Endothelial cell of umbilical vein (primary cell): ENCODE measurements around the gene DENND1A. TPM values are rescaled to one million over a fixed set of nuclear protein-coding genes. Genes with fewer than 3 reads are reported as not detected.

Experiments
- BruUV-seq: library from RNA; stranded (reverse); fragments of 400-500 nt; replicated peaks from 2 replicates; lab custom pipeline; 2021; lab: Mats Ljungman, UMichigan
- CTCF ChIA-PET: fragments of 300-600, 350-600 bp; sonication (Branson Sonifier 250); formaldehyde crosslinking; loops from one replicate; lab custom pipeline; 2021; ENCODE audit warnings: antibody characterized with exemption, inconsistent platforms; lab: Charles Lee
- POLR2A ChIA-PET: fragments of 300-600, 350-600 bp; sonication (Branson Sonifier 250); formaldehyde crosslinking; loops from one replicate; lab custom pipeline; 2021; ENCODE audit warnings: antibody characterized with exemption, inconsistent platforms; lab: Charles Lee
- DNase-seq: peaks from one replicate; pipeline ENCODE4 v3.0.0-alpha.2; 2011; ENCODE audit warnings: low read depth, low spot score
- FAIRE-seq: peaks from 2 replicates; lab custom pipeline; 2011; peaks lifted over from hg19 to GRCh38; lab: Jason Lieb, UNC
- H2AFZ ChIP-seq: 2 replicates; pipeline ENCODE4 v1.6.0; 2012; ENCODE audit warnings: low read depth, low read length, control low read depth, inconsistent platforms
- H3K27ac ChIP-seq: 2 replicates; pipeline ENCODE4 v1.5.1; 2011; ENCODE audit warnings: low read depth, mild to moderate bottlenecking, control low read depth, low read length, moderate library complexity; ENCODE audit not compliant: insufficient read depth
- H3K27me3 ChIP-seq, 2 experiments: 2 replicates each; pipeline versions ENCODE4 v1.6.0 to v1.6.1; 2011; ENCODE audit warnings: low read length in 2 of 2, mixed read lengths in 1 of 2; ENCODE audit not compliant: control insufficient read depth in 2 of 2, insufficient read depth in 2 of 2
- H3K36me3 ChIP-seq, 2 experiments: 2 replicates in 1 of 2; 3 replicates in 1 of 2; pipeline ENCODE4 v1.5.1; 2011; ENCODE audit warnings: low read length in 2 of 2, mild to moderate bottlenecking in 1 of 2, moderate library complexity in 1 of 2; ENCODE audit not compliant: control insufficient read depth in 2 of 2, insufficient read depth in 2 of 2; ENCODE audit errors: extremely low read depth in 1 of 2
- H3K4me1 ChIP-seq: 3 replicates; pipeline ENCODE4 v1.5.1; 2011; ENCODE audit warnings: mild to moderate bottlenecking, low read length; ENCODE audit not compliant: control insufficient read depth, insufficient read depth; ENCODE audit errors: extremely low read depth
- H3K4me2 ChIP-seq: 2 replicates; pipeline ENCODE4 v1.6.1; 2011; ENCODE audit warnings: low read length, control low read depth, mixed read lengths; ENCODE audit not compliant: insufficient read depth
- H3K4me3 ChIP-seq, 3 experiments: fragments of 200-600 bp in 1 of 3; sonication (generic), shearing (Covaris generic) in 1 of 3; replicated peaks in 1 of 3; 2 replicates each; pipeline ENCODE4 v1.5.1; 2011 to 2016; ENCODE audit warnings: control low read depth in 3 of 3, low read length in 3 of 3, mild to moderate bottlenecking in 2 of 3, inconsistent platforms in 1 of 3, low read depth in 1 of 3, moderate library complexity in 1 of 3; ENCODE audit not compliant: insufficient read depth in 1 of 3
- H3K79me2 ChIP-seq: 2 replicates; pipeline ENCODE4 v1.6.0; 2012; ENCODE audit warnings: low read length, inconsistent platforms; ENCODE audit not compliant: control insufficient read depth, insufficient read depth
- H3K9ac ChIP-seq: replicated peaks from 2 replicates; pipeline ENCODE3; 2011; ENCODE audit warnings: low read length, control low read depth; ENCODE audit not compliant: insufficient read depth; ENCODE audit errors: extremely low read depth
- H3K9me1 ChIP-seq: replicated peaks from 3 replicates; pipeline ENCODE4 v1.6.0; 2011; ENCODE audit warnings: mild to moderate bottlenecking, low read length; ENCODE audit not compliant: control insufficient read depth, insufficient read depth; ENCODE audit errors: extremely low read depth
- H3K9me3 ChIP-seq: replicated peaks from 2 replicates; pipeline ENCODE4 v1.5.1; 2012; ENCODE audit warnings: low read length, inconsistent platforms; ENCODE audit not compliant: control insufficient read depth, insufficient read depth
- H4K20me1 ChIP-seq: replicated peaks from 2 replicates; pipeline ENCODE3; 2011; ENCODE audit warnings: mild to moderate bottlenecking, low read length; ENCODE audit not compliant: control insufficient read depth, insufficient read depth; ENCODE audit errors: extremely low read depth
- EZH2 ChIP-seq: IDR thresholded peaks from 2 replicates; pipeline ENCODE4 v1.6.1; 2012; ENCODE audit warnings: borderline replicate concordance, low read depth, mild to moderate bottlenecking, moderate library complexity, low read length, inconsistent platforms; ENCODE audit not compliant: severe bottlenecking
- FOS ChIP-seq: IDR thresholded peaks from 2 replicates; pipeline ENCODE4 v1.6.1; 2011; ENCODE audit warnings: mild to moderate bottlenecking, low read length, moderate library complexity, borderline replicate concordance; ENCODE audit not compliant: insufficient read depth
- GATA2 ChIP-seq: IDR thresholded peaks from 2 replicates; pipeline ENCODE4 v1.7.0; 2011; ENCODE audit warnings: low read depth, mild to moderate bottlenecking, moderate library complexity, mixed read lengths, low read length; ENCODE audit not compliant: insufficient read length, insufficient read depth
- JUN ChIP-seq: IDR thresholded peaks from 2 replicates; pipeline ENCODE4 v1.6.1; 2011; ENCODE audit warnings: borderline replicate concordance, low read depth; ENCODE audit not compliant: insufficient read length, insufficient read depth
- MYC ChIP-seq: IDR thresholded peaks from one replicate; pipeline ENCODE4 v1.6.1; 2011; ENCODE audit warnings: mild to moderate bottlenecking, low read depth, low read length
- POLR2A ChIP-seq: IDR thresholded peaks from 2 replicates; pipeline ENCODE4 v1.6.1; 2012; ENCODE audit warnings: low read depth, mild to moderate bottlenecking, control low read depth, low read length
- POLR2AphosphoS5 ChIP-seq: IDR thresholded peaks from 2 replicates; pipeline ENCODE4 v1.6.1; 2012; ENCODE audit warnings: low read depth, mild to moderate bottlenecking, control low read depth, low read length, moderate library complexity; ENCODE audit not compliant: insufficient read depth
- dilution Hi-C: fragments of 300-500 bp; cut with MboI; formaldehyde crosslinking; loops from one replicate; pipeline ENCODE4 v1.15.0; 2019; ENCODE audit warnings: low sequenced_read_pairs; ENCODE audit not compliant: extremely low pct_ligation_motif_present
- intact Hi-C: fragments of 100-400 bp; cut with micrococcal nuclease; formaldehyde crosslinking; loops from one replicate; pipeline ENCODE4 v1.10.0; 2022
- polyA plus RNA-seq, 4 experiments: library from polyadenylated mRNA; depleted of rRNA in 3 of 4; stranded (reverse) in 3 of 4; unstranded in 1 of 4; fragments of >200 nt; gene quantifications; 2 replicates each; pipeline versions ENCODE4 v1.2.1 to v1.2.3, GENCODE V29; 2011 to 2012; ENCODE audit warnings: missing spikeins in 1 of 4
- total RNA-seq: library from RNA; stranded (reverse); gene quantifications from 2 replicates; pipeline ENCODE4 v1.2.3, GENCODE V29; 2021
- TF ChIP-seq, protein P1 (sequence below): IDR thresholded peaks from 2 replicates; pipeline ENCODE4 v1.6.1; 2011; ENCODE audit not compliant: insufficient read depth, insufficient read length
- TF ChIP-seq, protein P2 (sequence below), 2 donors: IDR thresholded peaks; 1 replicate in 1 of 2; 2 replicates in 1 of 2; pipeline ENCODE4 v1.5.1; 2011; ENCODE audit warnings: low read length in 2 of 2, mild to moderate bottlenecking in 2 of 2, moderate library complexity in 2 of 2, control low read depth in 1 of 2, inconsistent platforms in 1 of 2, low read depth in 1 of 2; ENCODE audit not compliant: insufficient read depth in 1 of 2; ENCODE audit errors: extremely low read depth in 1 of 2

Gene DENND1A
- total and polyA plus RNA-seq, 2 donors (not counting 3 experiments of a cell fraction or from before 2014, with no cell fraction given), result 18.5 to 24.5 TPM

DNA sequence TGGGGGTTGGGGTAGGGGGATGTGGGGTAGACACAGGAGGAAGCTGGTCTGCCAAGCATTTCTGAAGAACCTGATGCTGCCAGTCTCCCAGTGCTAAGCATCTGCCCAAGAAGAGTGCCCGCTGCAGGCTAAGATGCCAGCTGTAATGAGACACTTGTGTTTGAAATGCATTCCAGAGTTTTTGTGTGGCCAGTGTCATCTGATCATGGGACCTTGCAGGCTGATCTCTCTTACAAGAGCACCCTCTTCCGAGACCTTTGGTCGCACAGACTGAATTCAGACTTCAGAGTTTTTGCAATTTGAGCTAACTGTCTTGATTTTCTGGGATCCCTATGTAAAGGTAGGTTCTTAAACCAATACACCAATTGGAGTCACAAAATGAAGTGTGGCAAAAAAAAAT lies 58.1 kb downstream of the DENND1A start:
- CTCF ChIA-PET, result interaction anchor here (1.5 to 2.2 kb wide), 3 partner anchors 14 to 37 kb away, joined by 4 to 5 read pairs (median 4); no protein-coding TSS in a partner anchor
- no peak overlapping the region for H3K27ac ChIP-seq
- POLR2A ChIA-PET, result no interaction called here
- no peak overlapping the region for H3K9ac ChIP-seq
- no peak overlapping the region for H3K4me3 ChIP-seq
- no TSS peak for BruUV-seq
- H3K4me1 ChIP-seq, result no peaks in the 10 kb centered on the region
- H3K9me3 ChIP-seq, result no peaks in the 10 kb centered on the region
- H3K4me2 ChIP-seq, result no peak overlapping the region
- FAIRE-seq, result no peak
- intact Hi-C loops (no loop called here), dilution Hi-C loops (no loop called here)
- H3K79me2 ChIP-seq, result no peaks in the 10 kb centered on the region
- no peaks in the 10 kb centered on the region for H3K36me3 ChIP-seq
- H3K9me1 ChIP-seq, result no peaks in the 10 kb centered on the region
- H3K27me3 ChIP-seq, result no peaks in the 10 kb centered on the region
- TF ChIP-seq EZH2, result no peak
- TF ChIP-seq JUN, result no peak
- TF ChIP-seq, protein P1, sequence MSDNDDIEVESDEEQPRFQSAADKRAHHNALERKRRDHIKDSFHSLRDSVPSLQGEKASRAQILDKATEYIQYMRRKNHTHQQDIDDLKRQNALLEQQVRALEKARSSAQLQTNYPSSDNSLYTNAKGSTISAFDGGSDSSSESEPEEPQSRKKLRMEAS, result no peak
- TF ChIP-seq FOS, result no peak
- TF ChIP-seq GATA2, result no peak
- no peak for TF ChIP-seq MYC
- no peak for TF ChIP-seq POLR2AphosphoS5
- TF ChIP-seq, protein P2, sequence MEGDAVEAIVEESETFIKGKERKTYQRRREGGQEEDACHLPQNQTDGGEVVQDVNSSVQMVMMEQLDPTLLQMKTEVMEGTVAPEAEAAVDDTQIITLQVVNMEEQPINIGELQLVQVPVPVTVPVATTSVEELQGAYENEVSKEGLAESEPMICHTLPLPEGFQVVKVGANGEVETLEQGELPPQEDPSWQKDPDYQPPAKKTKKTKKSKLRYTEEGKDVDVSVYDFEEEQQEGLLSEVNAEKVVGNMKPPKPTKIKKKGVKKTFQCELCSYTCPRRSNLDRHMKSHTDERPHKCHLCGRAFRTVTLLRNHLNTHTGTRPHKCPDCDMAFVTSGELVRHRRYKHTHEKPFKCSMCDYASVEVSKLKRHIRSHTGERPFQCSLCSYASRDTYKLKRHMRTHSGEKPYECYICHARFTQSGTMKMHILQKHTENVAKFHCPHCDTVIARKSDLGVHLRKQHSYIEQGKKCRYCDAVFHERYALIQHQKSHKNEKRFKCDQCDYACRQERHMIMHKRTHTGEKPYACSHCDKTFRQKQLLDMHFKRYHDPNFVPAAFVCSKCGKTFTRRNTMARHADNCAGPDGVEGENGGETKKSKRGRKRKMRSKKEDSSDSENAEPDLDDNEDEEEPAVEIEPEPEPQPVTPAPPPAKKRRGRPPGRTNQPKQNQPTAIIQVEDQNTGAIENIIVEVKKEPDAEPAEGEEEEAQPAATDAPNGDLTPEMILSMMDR (IDR thresholded peaks at IDR 0.05; ENCODE audit: extremely low read depth in 1 of 2, insufficient read depth in 1 of 2, low read depth in 1 of 2, low read length in 2 of 2), result no peak
- no peak for TF ChIP-seq POLR2A
- H2AFZ ChIP-seq, result no peak overlapping the region
- DNase-seq, result no peak
- H4K20me1 ChIP-seq, result no peaks in the 10 kb centered on the region
